GM19099 (cell line): ENCODE data around the gene TPST2.

Source experiments
- POLR2A ChIP-seq: IDR thresholded peaks from 3 replicates; pipeline ENCODE4 v1.6.1; 2011; ENCODE audit warnings: low read depth; ENCODE audit not compliant: insufficient read length; ENCODE audit errors: extremely low read depth

The TPST2 gene

DNA sequence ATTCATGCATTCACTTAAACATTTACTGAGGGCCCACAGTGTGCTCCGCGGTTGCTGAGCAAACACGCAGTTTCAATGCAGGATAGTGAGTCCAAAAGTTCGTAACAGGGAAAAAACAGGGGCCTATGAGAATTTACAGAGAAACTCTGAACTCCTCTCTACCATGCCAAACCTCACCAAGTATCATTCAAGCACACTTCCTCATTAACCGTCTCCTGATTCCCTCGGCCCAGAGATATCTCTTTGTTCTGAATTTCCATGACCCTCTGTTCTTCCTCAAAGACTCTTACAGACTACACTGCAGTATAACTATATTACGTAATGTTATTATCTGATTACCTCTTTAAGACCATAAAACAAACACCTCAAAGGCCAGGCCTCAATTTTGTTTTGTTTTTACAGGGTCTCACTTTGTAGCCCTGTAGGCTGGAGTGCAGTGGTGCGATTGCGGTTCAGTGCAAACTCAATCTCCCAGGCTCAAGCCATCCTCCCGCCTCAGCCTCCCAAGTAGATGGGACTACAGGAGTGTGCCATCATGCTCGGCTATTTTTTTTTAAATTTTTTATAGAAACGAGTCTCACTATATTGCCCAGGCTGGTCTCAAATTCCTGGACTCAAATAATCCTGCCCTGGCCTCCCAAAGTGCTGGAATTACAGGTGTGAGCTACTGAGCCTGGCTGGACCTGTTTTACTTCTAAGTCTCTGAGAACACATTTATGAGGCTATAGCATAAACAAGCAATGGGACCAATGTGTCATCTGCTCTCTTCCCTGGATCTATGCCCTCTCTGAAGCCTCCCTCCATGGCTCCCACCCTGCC is 109.9 kb downstream of the TPST2 start:
- TF ChIP-seq POLR2A: no peak

DNA sequence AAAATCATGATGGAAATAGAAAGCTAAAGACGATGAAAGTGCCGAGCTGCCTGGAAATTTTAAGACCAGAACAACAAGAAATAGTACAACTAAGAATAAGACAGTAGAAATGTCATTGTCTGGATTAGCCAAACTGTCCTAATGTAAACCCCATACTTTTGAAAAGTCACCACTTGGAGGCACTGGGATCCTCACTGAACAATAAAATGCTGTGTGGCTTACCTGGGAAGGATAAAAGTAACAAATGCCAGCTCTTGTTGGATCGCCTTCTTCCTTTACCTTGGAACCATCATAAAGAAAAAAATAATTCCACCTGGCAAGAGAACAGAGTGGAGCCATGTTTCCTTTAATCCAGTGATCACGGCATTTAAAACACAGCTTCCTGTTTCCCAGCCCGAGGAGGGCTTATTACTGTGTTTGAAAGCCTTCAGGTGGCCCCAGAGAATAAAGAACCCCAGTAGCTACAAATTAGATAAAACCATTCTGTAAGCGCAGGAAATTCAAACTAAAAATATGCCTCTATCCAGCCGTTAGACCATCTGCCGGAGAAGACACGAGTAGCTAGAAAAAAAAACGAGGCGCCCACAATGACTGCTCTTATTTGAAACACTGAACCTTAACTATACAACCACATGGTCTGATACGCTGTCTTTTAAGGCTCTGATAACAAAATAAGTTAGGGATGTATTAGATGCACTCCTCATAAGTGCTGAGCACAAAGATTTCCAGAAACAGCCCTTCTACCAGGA is 110.7 kb downstream of the TPST2 start:
- peak; percentile 25 for TF ChIP-seq POLR2A

DNA sequence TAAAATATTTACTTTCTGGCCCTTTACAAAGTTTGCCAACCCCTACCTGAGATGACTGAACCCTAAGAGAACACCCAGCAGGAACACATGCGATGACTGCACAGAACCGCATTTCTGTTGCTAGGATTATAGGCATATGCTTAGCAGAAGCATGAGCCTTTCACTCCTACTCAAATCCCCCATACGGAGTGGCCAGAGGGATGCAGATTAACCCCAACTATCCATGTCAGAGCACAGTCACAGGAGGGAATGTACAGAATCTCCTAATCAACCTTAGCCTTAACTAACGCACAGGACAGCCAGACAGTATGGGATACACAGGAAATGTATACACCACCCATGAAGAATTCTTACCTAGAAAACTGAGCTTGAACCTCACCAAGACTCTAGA is 112.6 kb downstream of the TPST2 start:
- no peak for TF ChIP-seq POLR2A

DNA sequence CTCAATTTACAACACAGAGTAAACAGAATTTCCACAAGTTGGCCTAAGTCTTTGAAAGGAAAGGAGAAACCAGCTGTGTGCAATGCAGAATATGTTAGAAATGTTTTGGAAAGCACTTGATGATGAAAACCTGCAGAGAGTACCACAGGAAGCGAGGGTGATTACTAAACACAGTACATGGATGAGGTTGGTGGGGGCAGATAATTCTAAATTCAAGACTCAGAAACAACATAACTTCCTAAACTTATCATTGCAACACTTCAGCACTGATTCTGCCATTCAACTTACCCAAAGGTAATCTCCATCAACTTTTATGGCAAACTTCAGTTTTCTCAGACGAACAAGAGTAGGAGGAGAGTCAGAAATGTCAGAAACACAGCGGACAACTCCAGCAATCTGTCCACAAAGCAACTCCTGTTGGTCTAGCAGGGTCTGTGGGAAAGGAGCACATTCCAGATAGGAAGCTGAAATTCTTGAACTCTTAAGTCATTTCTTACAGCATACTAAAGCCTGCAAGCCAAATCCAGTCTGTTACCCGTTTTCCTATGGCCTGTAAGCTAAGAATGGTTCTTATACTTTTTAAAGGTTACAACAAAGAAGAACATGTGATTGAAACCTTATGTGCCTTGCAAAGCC is 113.1 kb downstream of the TPST2 start:
- no peak for TF ChIP-seq POLR2A

DNA sequence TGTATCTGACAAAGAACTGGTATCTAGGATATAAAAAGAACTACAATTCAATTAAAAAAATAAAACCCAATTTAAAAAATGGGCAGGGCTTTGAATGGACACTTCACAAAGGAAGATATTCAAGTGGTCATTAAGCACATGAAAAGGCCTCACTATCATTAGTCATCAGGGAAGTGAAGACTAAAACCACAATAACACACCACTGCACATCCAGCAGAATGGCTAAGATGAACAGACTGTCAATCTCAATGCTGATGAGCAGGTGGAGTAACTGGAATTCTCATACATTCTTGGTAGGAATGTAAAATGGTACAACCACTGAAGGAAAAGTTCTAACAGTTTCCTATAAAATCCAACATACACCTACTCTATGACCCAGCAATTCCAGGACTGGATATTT is 115.2 kb downstream of the TPST2 start:
- no peak for TF ChIP-seq POLR2A
